Left colon (tissue), 2 donors: ENCODE results near the gene TNP2. TPM values are rescaled to one million over a fixed set of nuclear protein-coding genes. Genes with fewer than 3 reads are reported as not detected.
"Not testable (repeated sequence)": the region's sequence is repeated elsewhere in the genome, so short reads cannot be mapped to it uniquely, and the experiment has no call there.

ENCODE experiments used
- ATAC-seq: fragments of 200-7000 bp; cut with Tn5 transposase; one replicate; pipeline ENCODE4 v1.9.1; 2020; ENCODE audit warnings: mild to moderate bottlenecking, moderate library complexity
- DNase-seq, 2 donors: peaks; one replicate each; pipeline ENCODE4 v3.0.0-alpha.2; 2020
- intact Hi-C, 2 donors: fragments of 100-400 bp; cut with DNase I in 1 of 2; cut with micrococcal nuclease in 1 of 2; formaldehyde crosslinking; loops; one replicate each; pipeline versions ENCODE4 v1.11.2 to v1.14.0; 2022; cut with DNase I, micrococcal nuclease
- total RNA-seq, 2 donors: library from RNA; stranded (reverse); fragmentation: NEBNext Ultra II Directional; extraction: Animal tissue kit (Norgen Biotek cat#: 25700); gene quantifications; one replicate each; pipeline ENCODE4 v1.2.1, GENCODE V29; 2021
- donor health status: DM: no; HTN: no; CAD: no.
- donor health status: DM: yes; HTN: yes; CAD: no.

The TNP2 gene
- total RNA-seq, 2 donors from 2014 or later = not detected

DNA sequence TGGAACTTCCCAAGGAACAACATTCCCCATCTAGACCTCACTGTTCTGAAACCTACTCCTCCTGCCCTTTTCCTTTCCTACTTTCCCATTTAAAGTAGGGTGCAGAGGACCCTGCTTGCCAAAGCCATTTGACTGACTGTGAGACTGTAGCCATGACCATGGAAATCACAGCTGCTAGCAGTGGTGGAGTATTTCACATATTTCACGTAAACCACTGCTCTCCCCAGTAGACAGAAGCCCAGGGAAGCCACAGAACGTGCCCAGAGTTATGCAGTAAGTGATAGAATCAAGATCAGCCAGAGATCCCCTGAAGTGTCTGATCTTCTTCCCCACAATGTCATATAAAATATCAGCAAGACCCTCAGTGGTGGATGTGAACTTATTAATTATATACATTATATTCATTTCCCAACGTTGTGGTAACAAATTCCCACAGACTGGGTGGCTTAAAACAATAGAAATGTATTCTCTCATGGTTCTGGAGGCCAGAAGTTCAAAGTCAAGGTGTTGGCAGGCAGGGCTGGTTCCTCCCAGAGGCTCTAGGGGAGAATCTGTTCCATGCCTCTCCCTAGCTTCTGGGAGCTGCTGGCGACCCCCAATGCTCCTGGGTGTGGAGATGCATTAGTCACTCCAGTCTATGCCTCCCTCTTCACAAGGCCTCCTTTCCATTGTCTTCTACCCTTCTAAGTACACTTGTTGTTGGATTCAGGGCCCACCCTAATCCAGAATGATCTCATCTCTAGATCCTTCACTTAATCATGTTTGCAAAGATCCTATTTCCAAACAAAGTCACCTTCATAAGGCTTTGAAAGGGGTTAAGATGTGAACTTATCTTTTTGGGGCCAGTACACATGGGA lies 32.7 kb upstream of the TNP2 start:
- intact Hi-C loops = no loop called here
- DNase-seq (no peak), ATAC-seq (no peak)

GRCh38 chr16:11300560-11300892 lies 31.4 kb upstream of the TNP2 start:
- intact Hi-C loops = no loop called here
- DNase-seq (no peak), ATAC-seq (no peak)

GRCh38 chr16:11299865-11300559 lies 30.9 kb upstream of the TNP2 start:
- DNase-seq = no peak
- ATAC-seq = no peak
- intact Hi-C loops = no loop called here

DNA sequence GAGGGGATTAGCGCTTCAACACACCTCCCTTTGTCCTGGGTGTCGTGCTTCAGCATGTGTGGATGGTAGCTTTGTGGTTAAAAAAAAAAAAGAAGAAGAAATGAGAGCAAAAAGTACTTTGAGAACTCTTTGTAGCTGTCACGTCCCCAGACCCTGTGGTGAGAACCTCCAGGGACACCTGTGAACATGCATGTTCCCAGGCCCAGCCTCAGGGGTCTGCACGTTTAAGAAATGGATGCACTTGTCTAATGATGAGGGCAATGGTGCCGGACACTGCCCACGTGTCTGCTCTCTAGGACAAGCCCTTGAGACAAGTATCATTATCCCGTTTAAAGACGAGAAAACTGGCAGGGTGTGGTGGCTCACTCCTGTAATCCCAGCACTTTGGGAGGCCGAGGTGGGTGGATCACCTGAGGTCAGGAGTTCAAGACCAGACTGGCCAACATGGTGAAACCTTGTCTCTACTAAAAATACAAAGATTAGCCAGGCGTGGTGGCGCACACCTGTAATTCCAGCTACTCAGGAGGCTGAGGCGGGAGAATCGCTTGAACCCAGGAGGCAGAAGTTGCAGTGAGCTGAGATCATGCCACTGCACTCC lies 29.9 kb upstream of the TNP2 start:
- ATAC-seq, intact Hi-C loops, DNase-seq: not testable (repeated sequence)

DNA sequence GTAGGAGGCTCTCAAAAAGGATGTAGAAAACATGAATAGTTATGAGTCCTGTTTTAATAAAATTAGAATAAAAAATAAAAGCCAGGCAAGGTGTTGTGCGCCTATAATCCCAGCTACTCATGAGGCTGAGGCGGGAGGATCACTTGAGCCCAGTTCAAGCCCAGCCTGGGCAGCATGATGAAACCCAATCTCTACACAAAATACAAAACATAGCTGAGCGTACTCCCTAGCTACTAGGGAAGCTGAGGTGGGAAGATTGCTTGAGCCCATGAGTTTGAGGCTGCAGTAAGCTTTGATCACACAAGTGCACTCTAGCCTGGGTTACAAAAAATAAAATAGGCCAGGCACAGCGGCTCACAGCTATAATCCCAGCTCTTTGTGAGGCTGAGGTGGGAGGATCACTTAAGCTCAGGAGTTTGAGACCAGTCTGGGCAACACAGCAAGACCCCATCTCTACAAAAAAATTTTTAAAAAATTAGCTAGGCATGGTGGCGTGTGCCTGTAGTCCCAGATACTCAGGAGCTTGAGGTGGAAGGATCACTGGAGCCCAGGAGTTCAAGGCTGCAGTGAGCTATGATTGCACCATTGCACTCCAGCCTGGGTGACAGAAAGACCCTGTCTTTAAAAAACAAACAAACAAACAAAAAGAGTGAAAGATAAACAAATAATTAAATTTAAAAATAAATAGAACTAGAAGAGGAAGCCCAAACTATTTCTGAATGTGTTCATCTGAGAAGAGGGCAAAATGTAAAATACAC lies 29.2 kb upstream of the TNP2 start:
- ATAC-seq (no peak), DNase-seq (no peak)
- intact Hi-C loops = no loop called here

- ATAC-seq (peak; percentile 92), DNase-seq (peak; percentile 74 to 75)
- intact Hi-C loops = no loop called here
These were observed 28.5 kb upstream of the TNP2 start for GRCh38 chr16:11297492-11298142.

DNA sequence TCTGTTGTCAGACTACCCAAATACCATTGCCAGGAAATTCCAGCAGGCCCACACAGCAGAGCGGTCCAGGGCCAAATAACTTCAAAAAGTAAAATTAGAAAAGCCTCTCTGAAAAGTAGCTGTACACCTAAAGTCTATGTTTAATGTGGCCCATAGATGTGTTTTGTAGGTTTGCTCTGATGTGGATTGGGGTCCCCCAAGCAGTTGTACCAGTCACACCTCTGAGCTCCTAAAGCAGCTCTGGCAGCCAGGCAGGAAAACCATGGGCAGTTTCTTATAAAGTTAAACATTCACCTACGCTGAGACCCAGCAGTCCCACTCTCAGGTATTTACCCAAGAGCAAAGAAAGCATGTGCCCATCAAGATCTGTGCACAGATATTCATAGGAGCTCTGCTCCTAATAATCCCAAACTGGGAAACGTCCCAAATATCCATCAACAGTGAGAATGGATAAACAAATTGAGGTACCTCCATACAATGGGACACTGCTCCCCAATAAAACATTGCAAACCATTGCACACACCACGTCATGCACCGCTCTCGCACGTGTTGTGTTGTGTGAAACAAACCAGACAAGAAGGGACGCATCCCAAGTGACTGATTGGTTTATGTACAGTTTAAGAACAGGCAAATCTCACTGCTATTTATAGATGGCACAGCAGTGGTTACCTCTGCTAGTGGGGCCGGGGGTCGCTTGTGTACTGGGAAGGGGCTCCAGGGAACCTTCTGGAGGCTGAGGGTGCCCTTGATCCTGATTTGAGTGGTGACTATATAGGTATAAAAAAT lies 27.8 kb upstream of the TNP2 start:
- intact Hi-C loops = no loop called here
- DNase-seq = no peak
- peak; percentile 35 for ATAC-seq

- ATAC-seq (no peak), DNase-seq (no peak)
- intact Hi-C loops = no loop called here
These were observed 27.2 kb upstream of the TNP2 start for GRCh38 chr16:11296351-11296705.

DNA sequence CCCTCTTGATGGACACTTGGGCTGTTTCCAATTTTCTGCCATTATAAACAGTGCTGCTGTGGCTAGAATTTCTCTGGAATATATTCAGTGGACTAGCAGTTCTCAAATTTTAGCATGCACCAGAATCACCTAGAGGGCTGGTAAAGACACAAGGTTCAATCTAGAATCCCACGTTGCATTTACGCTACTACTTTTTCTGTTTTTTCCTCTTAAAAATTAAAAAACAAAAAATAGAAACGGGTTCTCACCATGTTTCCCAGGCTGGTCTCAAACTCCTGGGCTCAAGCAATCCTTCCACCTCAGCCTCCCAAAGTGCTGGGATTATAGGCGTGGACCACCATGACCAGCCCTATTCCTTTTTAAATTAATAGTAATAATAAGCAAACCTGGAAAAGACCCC lies 26.5 kb upstream of the TNP2 start:
- no peak for DNase-seq

DNA sequence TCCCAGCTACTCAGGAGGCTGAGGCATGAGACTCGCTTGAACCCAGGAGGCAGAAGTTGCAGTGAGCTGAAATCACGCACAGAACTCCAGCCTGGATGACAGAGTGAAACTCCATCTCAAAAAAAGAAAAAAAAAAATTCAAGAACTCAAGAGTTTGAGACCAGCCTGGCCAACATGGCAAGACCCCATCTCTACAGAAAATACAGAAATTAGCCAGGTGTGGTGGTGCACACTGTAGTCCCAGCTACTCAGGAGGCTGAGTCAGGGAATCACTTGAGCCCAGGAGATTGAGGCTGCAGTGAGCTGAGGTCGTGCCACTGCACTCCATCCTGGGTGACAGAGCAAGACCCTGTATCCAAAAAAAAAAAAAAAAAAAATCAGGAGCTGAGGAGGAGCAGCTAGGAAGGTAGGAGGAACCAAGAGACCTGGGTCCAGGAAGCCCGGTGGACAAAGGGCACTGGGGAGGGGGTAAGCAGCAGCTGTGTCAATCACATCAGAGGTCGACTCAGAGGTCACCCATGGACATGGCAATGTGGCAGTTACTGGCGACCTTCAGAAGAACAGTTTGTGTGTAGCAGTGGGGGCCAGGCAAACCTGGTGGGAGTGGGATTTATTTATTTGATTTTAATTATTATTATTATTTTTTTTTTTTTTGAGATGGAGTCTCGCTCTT lies 23.1 kb upstream of the TNP2 start:
- DNase-seq (no peak), ATAC-seq (no peak)
- intact Hi-C loops = no loop called here

More for the DNA sequence above, 26.5 kb upstream of the TNP2 start:
- intact Hi-C loops = no loop called here
- no peak for ATAC-seq

DNA sequence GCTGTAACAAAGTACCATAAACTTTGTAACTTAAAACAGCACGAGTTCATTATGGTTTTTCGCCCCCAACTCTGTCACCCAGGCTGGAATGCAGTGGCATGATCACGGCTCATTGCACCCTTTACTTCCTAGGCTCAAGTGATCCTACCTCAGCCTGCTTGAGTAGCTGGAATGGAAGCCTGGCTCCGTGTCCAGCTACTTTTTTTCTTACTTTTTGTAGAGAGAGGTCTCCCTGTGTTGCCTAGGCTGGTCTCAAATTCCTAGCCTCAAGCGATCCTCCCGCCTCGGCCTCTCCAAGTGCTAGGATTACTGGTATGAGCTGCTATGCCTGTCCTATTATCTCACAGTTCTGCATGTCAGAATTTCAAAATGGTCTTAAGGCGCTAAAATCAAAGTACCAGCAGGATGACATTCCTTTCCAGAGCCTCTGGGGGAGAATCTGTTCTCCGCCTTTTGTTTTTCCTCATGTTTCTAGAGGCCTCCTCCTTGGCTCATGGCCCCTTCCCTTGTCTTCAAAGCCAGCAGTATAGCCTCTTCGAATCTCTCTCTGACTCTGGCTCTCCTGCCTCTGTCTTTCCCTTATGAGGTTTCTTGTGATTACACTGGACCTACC lies 22.1 kb upstream of the TNP2 start:
- intact Hi-C loops = no loop called here
- ATAC-seq (no peak), DNase-seq (no peak)

DNA sequence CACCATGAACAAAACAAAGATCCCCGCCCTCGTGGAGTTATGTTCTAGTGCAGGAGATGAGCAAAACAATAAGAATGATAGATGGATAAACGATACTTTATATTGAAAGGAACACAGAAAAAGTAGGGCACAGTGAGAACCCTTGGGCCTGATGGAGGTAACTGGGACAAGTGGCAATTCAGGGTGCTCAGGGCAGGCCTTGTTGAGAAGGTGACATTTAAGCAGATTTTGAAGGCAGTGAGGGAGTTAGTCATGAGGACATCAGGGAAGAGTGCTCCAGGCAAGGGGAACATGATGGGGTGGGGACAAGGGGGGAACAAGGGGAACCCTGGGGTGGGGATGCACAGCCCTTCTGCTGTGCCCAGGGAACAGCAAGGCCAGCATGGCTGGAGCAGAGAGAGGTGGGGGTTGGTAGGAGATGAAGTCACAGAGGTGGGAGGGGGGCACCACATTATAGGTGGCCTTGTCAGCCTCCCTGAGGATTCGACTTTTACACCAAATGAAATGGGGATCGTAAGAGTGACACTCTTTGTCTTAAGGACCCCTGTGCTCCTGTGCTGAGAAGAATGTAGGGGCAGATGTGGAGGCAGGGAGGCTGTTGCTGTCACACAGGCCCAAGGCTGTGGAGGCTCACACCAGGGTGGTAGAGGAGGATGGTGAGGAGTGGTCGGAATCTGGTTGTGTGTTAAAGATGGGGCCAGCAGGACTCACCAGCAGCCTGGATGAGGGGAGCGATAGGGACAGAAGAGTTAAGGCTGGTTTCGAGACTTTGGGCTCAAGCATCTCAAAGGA lies 21.2 kb upstream of the TNP2 start:
- no peak for DNase-seq
- intact Hi-C loops = no loop called here
- ATAC-seq = no peak

GRCh38 chr16:11289696-11290095 lies 20.6 kb upstream of the TNP2 start:
- ATAC-seq, DNase-seq, intact Hi-C loops: not testable (repeated sequence)

DNA sequence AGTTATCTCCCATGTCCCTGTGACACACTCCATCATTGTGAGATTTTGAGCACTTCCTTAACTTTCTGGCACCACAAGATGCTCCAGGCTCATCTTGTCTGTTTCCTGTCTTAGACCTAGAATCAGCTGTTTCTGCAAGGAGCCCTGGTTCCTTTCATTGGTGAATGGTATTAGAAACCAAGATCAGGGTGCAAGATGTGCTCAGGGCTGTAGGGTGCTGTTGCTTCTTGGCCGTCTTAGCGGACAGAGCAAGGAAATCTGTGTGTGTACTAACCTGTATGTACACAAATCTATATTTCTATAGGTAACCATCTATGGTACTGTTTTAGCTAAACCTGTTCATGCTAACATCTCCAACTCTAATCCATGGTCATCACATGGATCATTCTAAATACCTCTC lies 20.1 kb upstream of the TNP2 start:
- ATAC-seq (no peak), DNase-seq (no peak)
- intact Hi-C loops = no loop called here

DNA sequence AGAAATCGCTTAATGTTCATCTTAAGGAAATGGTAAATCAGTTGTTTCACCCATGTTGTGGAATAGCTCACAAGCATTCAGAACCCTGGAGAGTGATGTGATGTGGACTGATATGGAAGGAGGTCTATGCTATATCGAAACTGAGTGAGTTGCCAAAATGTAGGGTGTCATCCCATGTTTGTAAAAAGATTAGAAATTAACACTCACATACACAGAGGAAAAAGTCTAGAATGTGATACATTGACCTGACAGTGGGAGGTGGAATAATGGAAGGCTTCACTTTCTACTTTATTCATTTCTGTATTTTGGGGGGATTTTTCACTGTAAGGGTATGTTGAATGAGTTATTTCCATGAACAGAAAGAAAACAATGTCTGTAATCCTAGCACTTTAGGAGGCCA lies 16.7 kb upstream of the TNP2 start:
- no peak for ATAC-seq
- intact Hi-C loops = no loop called here
- no peak for DNase-seq

DNA sequence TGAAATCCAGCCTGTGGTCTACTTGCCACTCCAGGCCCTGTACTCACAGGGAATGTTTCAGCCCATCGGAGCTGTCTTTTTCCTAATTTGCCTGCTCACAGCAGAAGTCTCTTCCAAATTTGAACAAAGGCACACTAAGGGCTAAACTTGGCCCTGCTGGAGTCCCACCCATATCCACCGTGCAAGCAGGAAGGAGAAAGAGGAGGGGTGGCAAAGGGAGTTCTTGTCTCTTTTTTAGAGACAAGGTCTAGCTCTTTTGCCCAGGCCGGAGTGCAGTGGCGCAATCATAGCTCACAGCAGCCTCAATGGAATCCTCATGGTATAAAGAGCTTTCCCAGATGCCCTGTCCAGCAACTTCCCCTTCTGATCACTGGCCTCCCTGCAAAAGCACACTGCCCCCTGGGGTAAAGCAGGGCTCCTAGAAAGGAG lies 14.7 kb upstream of the TNP2 start:
- ATAC-seq (no peak), DNase-seq (no peak)
- intact Hi-C loops = no loop called here
